ENCODE measurements around the gene GNAT1.
"Not testable (repeated sequence)": the region's sequence is repeated elsewhere in the genome, so short reads cannot be mapped to it uniquely, and the experiment has no call there.

DNA sequence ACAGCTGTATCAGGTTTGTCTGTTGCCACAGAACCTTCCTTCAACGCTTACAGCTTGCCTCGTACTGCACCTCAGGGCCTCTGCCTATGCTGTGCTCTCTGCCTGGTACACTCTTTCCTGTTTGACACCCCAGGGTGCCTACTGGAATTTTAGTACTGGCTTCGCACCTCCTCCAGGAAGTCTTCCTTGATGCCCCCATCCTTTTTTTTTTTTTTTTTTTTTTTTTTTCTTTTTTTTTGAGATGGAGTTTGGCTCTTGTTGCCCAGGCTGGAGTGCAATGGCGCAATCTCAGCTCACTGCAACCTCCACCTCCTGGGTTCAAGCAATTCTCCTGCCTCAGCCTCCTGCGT, 19.9 kb downstream of the GNAT1 start:
- not testable (repeated sequence) for TF ChIP-seq POLR2AphosphoS5 (IDR thresholded peaks at IDR 0.05; ENCODE audit: low read depth, low read length); POLR2A (IDR thresholded peaks at IDR 0.05; ENCODE audit: low read depth, low read length); TAF1 (IDR thresholded peaks at IDR 0.05; ENCODE audit: borderline replicate concordance, low read depth, low read length)
